Neuronal stem cell (in vitro differentiated cells): ENCODE measurements around the gene TSPAN7.

Experiments
- DNase-seq: peaks from one replicate; pipeline ENCODE4 v3.0.0-alpha.2; 2013; ENCODE audit warnings: low spot score
- H2AFZ ChIP-seq: one replicate; pipeline ENCODE4 v1.6.1; 2013; ENCODE audit warnings: mild to moderate bottlenecking, low read length, inconsistent platforms
- H2AK5ac ChIP-seq: 2 replicates; pipeline ENCODE4 v1.6.1; 2013; ENCODE audit warnings: low read depth, mild to moderate bottlenecking, inconsistent platforms, low read length, moderate library complexity, mixed read lengths
- H2BK120ac ChIP-seq: 2 replicates; pipeline ENCODE4 v1.6.1; 2013; ENCODE audit warnings: low read depth, mild to moderate bottlenecking, inconsistent platforms, low read length, moderate library complexity, mixed read lengths
- H2BK12ac ChIP-seq: one replicate; pipeline ENCODE4 v1.6.1; 2013; ENCODE audit warnings: low read length, inconsistent platforms
- H2BK15ac ChIP-seq: 2 replicates; pipeline ENCODE4 v1.6.1; 2013; ENCODE audit warnings: mild to moderate bottlenecking, low read length, inconsistent platforms, mixed read lengths
- H2BK5ac ChIP-seq: one replicate; pipeline ENCODE4 v1.6.1; 2013; ENCODE audit warnings: inconsistent platforms, mild to moderate bottlenecking, low read length, moderate library complexity
- H3K14ac ChIP-seq: one replicate; pipeline ENCODE4 v1.6.1; 2013; ENCODE audit warnings: low read length, inconsistent platforms
- H3K18ac ChIP-seq: 2 replicates; pipeline ENCODE4 v1.6.1; 2013; ENCODE audit warnings: low read length, inconsistent platforms
- H3K23ac ChIP-seq: 2 replicates; pipeline ENCODE4 v1.6.1; 2013; ENCODE audit warnings: low read depth, mild to moderate bottlenecking, mixed read lengths, low read length, inconsistent platforms; ENCODE audit not compliant: poor library complexity
- H3K27ac ChIP-seq: replicated peaks from 3 replicates; pipeline ENCODE4 v1.5.1; 2013; ENCODE audit warnings: low read length, inconsistent platforms
- H3K27me3 ChIP-seq, 3 experiments: 2 replicates each; pipeline ENCODE4 v1.6.1; 2013; ENCODE audit warnings: low read length in 3 of 3, mild to moderate bottlenecking in 2 of 3, inconsistent platforms in 1 of 3, low read depth in 1 of 3, mixed read lengths in 1 of 3, moderate library complexity in 1 of 3; ENCODE audit not compliant: control insufficient read depth in 3 of 3, insufficient read depth in 3 of 3
- H3K36me3 ChIP-seq, 2 donors: replicated peaks in 1 of 2; 2 replicates each; pipeline ENCODE4 v1.6.1; 2013; ENCODE audit warnings: low read length in 2 of 2; ENCODE audit not compliant: control insufficient read depth in 2 of 2, insufficient read depth in 2 of 2
- H3K4ac ChIP-seq: 2 replicates; pipeline ENCODE4 v1.6.1; 2013; ENCODE audit warnings: inconsistent platforms, mild to moderate bottlenecking, low read length, moderate library complexity
- H3K4me1 ChIP-seq, 2 donors: 1 replicate in 1 of 2; 2 replicates in 1 of 2; pipeline ENCODE4 v1.6.1; 2013; ENCODE audit warnings: low read length in 2 of 2, low read depth in 1 of 2; ENCODE audit not compliant: control insufficient read depth in 2 of 2, insufficient read depth in 1 of 2
- H3K4me2 ChIP-seq: one replicate; pipeline ENCODE4 v1.6.1; 2013; ENCODE audit warnings: mild to moderate bottlenecking, low read length, inconsistent platforms; ENCODE audit not compliant: insufficient read depth, poor library complexity, severe bottlenecking
- H3K4me3 ChIP-seq, 2 donors: 2 replicates each; pipeline ENCODE4 v1.5.1; 2013; ENCODE audit warnings: low read length in 2 of 2, mild to moderate bottlenecking in 2 of 2, inconsistent platforms in 1 of 2, moderate library complexity in 1 of 2
- H3K79me1 ChIP-seq: one replicate; pipeline ENCODE4 v1.6.1; 2013; ENCODE audit warnings: low read depth, mild to moderate bottlenecking, inconsistent platforms, low read length, moderate library complexity
- H3K9ac ChIP-seq: one replicate; pipeline ENCODE4 v1.6.1; 2013; ENCODE audit warnings: mild to moderate bottlenecking, low read depth, low read length, inconsistent platforms; ENCODE audit not compliant: poor library complexity
- H3K9me3 ChIP-seq, 2 donors: replicated peaks in 1 of 2; 2 replicates each; pipeline versions ENCODE3 to v1.6.1; 2013; ENCODE audit warnings: low read length in 2 of 2, mild to moderate bottlenecking in 2 of 2, inconsistent platforms in 1 of 2, low read depth in 1 of 2, mixed read lengths in 1 of 2, moderate library complexity in 1 of 2; ENCODE audit not compliant: control insufficient read depth in 2 of 2, insufficient read depth in 1 of 2
- H4K8ac ChIP-seq: one replicate; pipeline ENCODE4 v1.6.1; 2013; ENCODE audit warnings: low read depth, mild to moderate bottlenecking, inconsistent platforms, low read length, moderate library complexity
- H4K91ac ChIP-seq: one replicate; pipeline ENCODE4 v1.6.1; 2013; ENCODE audit warnings: low read length, low read depth, mild to moderate bottlenecking, inconsistent platforms; ENCODE audit not compliant: poor library complexity
- WGBS, 2 donors: extraction: QIAGEN DNeasy Blood & Tissue Kit; methylation state at CpG; one replicate each; pipeline ENCODE4 v1.1.7; 2013; ENCODE audit warnings: missing lambda C conversion rate in 2 of 2, mixed read lengths in 1 of 2; ENCODE audit not compliant: insufficient read length in 2 of 2, insufficient replicate concordance in 1 of 2; ENCODE audit errors: extremely low coverage in 2 of 2; 5-methylcytosine and 5-hydroxymethylcytosine counted together

Gene TSPAN7

DNA sequence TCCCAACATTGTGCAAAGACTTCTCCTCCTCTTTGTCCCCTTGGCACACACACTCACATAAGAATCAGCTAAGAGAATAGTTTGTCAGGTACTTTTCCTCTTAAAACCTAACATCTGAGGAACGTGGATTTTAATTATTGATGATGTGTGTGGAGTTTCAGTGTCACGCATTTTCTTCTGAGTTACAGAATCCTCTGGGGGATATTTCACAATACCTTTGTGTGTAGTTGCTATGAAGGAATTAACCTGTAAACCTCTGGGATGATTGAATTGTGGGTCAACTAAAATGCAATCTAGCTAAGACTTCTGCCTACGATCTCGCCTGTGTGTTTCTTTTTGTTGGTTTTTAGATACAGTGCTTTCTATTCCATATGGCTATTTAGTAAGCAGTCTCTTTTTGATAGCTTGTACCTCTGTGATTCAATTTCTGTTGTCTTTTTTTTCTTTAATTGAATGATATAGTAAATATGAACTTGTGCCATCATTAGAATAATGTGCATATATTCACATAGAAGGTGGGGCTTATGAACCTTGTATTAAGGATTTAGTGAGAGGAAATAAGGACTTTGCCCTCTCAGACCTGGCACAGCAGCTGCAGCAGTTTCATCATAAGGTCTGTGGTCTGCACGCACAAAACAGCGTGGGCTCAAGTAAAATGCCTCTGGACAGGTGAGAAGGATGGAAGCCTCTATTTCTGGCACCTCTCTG, 99.2 kb downstream of the TSPAN7 start:
- Histone ChIP-seq H2AFZ (no peak overlapping the region), H3K14ac (no peak overlapping the region)

GRCh38 chrX:38661103-38661441, 99.7 kb downstream of the TSPAN7 start:
- H3K79me1 ChIP-seq = no peaks in the 10 kb centered on the region
- no peak overlapping the region for H3K23ac ChIP-seq
- no peak overlapping the region for H2AFZ ChIP-seq
- no peak overlapping the region for H3K4me3 ChIP-seq
- H3K9ac ChIP-seq = no peak overlapping the region
- H4K8ac ChIP-seq = no peak overlapping the region
- no CpG with 5 or more reads among the region's 1 CpG for WGBS, 2 donors
- no peaks in the 10 kb centered on the region for H3K4me1 ChIP-seq
- H3K18ac ChIP-seq = no peak overlapping the region
- no peaks in the 10 kb centered on the region for H3K27me3 ChIP-seq
- no peaks in the 10 kb centered on the region for H3K9me3 ChIP-seq
- no peak overlapping the region for H4K91ac ChIP-seq
- H2BK15ac ChIP-seq = no peak overlapping the region
- DNase-seq = no peak
- no peak overlapping the region for H3K4me2 ChIP-seq
- H2AK5ac ChIP-seq = no peak overlapping the region
- no peak overlapping the region for H3K4ac ChIP-seq
- no peak overlapping the region for H2BK12ac ChIP-seq
- no peak overlapping the region for H2BK120ac ChIP-seq
- no peaks in the 10 kb centered on the region for H3K36me3 ChIP-seq
- no peak overlapping the region for H3K14ac ChIP-seq
- H2BK5ac ChIP-seq = no peak overlapping the region
- H3K27ac ChIP-seq = no peak overlapping the region

More for the DNA sequence above, 99.2 kb downstream of the TSPAN7 start:
- H3K18ac ChIP-seq = no peak overlapping the region
- H4K8ac ChIP-seq = no peak overlapping the region
- no peak overlapping the region for H2AK5ac ChIP-seq
- no peak overlapping the region for H3K4ac ChIP-seq
- no peak overlapping the region for H2BK12ac ChIP-seq
- WGBS, 2 donors = no CpG with 5 or more reads among the region's 6 CpGs
- DNase-seq = no peak
- no peaks in the 10 kb centered on the region for H3K4me1 ChIP-seq
- no peaks in the 10 kb centered on the region for H3K9me3 ChIP-seq
- H4K91ac ChIP-seq = no peak overlapping the region
- H3K79me1 ChIP-seq = no peaks in the 10 kb centered on the region
- H2BK15ac ChIP-seq = no peak overlapping the region
- no peaks in the 10 kb centered on the region for H3K27me3 ChIP-seq
- no peak overlapping the region for H3K23ac ChIP-seq
- H3K4me2 ChIP-seq = no peak overlapping the region
- H2BK120ac ChIP-seq = no peak overlapping the region
- no peaks in the 10 kb centered on the region for H3K36me3 ChIP-seq
- H3K9ac ChIP-seq = no peak overlapping the region
- no peak overlapping the region for H2BK5ac ChIP-seq
- no peak overlapping the region for H3K4me3 ChIP-seq
- no peak overlapping the region for H3K27ac ChIP-seq

DNA sequence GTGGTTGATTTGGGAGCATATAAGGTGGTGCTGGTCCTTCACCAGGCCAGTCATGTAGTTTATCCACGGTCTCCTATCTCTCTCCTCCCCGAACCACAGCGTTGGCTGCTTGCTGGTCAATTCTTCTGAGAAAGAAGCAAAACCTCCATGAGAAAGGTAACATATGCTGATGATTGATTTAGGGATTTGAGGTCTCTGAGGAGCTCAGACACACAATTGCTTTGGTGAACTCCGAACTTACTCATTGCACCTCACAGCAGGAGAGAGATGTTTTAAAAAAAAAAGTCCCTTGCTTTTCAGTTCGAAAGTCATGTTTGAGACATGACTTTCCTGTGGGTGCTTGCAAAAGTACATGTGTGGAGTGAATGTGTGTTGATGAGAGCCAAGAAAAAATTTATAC, 100.2 kb downstream of the TSPAN7 start:
- H3K4me2 ChIP-seq = no peak overlapping the region
- no peak overlapping the region for H4K91ac ChIP-seq
- H3K23ac ChIP-seq = no peak overlapping the region
- H4K8ac ChIP-seq = no peak overlapping the region
- no peak overlapping the region for H3K18ac ChIP-seq
- no peaks in the 10 kb centered on the region for H3K9me3 ChIP-seq
- no CpG with 5 or more reads among the region's 5 CpGs for WGBS, 2 donors
- H2BK12ac ChIP-seq = no peak overlapping the region
- no peak for DNase-seq
- no peaks in the 10 kb centered on the region for H3K27me3 ChIP-seq
- no peak overlapping the region for H3K14ac ChIP-seq
- H2AK5ac ChIP-seq = no peak overlapping the region
- no peaks in the 10 kb centered on the region for H3K36me3 ChIP-seq
- H2BK5ac ChIP-seq = no peak overlapping the region
- H3K4ac ChIP-seq = no peak overlapping the region
- no peak overlapping the region for H3K4me3 ChIP-seq
- no peak overlapping the region for H2BK120ac ChIP-seq
- no peak overlapping the region for H2AFZ ChIP-seq
- H3K4me1 ChIP-seq = no peaks in the 10 kb centered on the region
- H3K79me1 ChIP-seq = no peaks in the 10 kb centered on the region
- no peak overlapping the region for H2BK15ac ChIP-seq
- no peak overlapping the region for H3K27ac ChIP-seq
- H3K9ac ChIP-seq = no peak overlapping the region

- DNase-seq = no peak
- Histone ChIP-seq H3K79me1 (no peaks in the 10 kb centered on the region), H2AK5ac (no peak overlapping the region), H2BK15ac (no peak overlapping the region), H4K91ac (no peak overlapping the region), H3K9ac (no peak overlapping the region), H3K36me3 (no peaks in the 10 kb centered on the region), H3K4ac (no peak overlapping the region), H2BK120ac (no peak overlapping the region), H3K18ac (no peak overlapping the region), H3K4me2 (no peak overlapping the region), H4K8ac (no peak overlapping the region), H2BK5ac (no peak overlapping the region), H3K23ac (no peak overlapping the region), H3K4me1 (no peaks in the 10 kb centered on the region), H3K4me3 (no peak overlapping the region), H2BK12ac (no peak overlapping the region), H3K9me3 (no peaks in the 10 kb centered on the region), H3K27ac (no peak overlapping the region), H2AFZ (no peak overlapping the region), H3K14ac (no peak overlapping the region), H3K27me3 (no peaks in the 10 kb centered on the region)
- WGBS, 2 donors = no CpG with 5 or more reads among the region's 2 CpGs
These were observed 101.3 kb downstream of the TSPAN7 start for GRCh38 chrX:38662640-38663039.
